GM12891 (cell line): Measurements from ENCODE around the gene IL15.

Experiments
- POLR2AphosphoS5 ChIP-seq: IDR thresholded peaks from 2 replicates; pipeline ENCODE4 v1.6.1; 2011; ENCODE audit warnings: low read depth, low read length, control low read depth
- POU2F2 ChIP-seq: IDR thresholded peaks from 2 replicates; pipeline ENCODE4 v1.6.1; 2011; ENCODE audit warnings: low read depth, mild to moderate bottlenecking, control low read depth, low read length, moderate library complexity
- TAF1 ChIP-seq: IDR thresholded peaks from 2 replicates; pipeline ENCODE4 v1.6.1; 2011; ENCODE audit warnings: low read depth, low read length, control low read depth

DNA sequence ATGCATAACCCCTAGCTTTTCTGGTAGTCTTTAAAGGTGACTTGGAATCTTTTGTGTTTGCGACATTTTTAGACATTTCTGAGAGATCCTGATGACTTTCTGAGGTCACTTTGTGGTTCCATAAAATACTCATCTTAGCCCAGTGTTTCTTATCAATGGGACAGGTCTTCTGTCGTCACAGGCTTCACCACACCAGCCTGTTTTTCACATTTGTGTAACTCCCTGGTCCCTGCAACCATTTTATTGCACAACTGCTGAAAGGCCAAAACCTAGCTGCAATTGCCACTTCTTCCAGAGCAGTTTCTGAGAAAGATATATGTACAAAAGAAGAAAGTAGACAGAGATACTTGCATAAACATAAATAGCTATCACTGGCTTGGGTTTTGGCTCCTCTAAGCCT, 120.9 kb downstream of the IL15 start:
- no peak for TF ChIP-seq POU2F2
- TF ChIP-seq TAF1 = no peak
- no peak for TF ChIP-seq POLR2AphosphoS5
